ENCODE measurements around the gene SF3A1. TPM values are rescaled to one million over a fixed set of nuclear protein-coding genes. Genes with fewer than 3 reads are reported as not detected.

Gene SF3A1
- total and polyA plus RNA-seq, 2 donors (not counting 3 experiments of a cell fraction or from before 2014, with no cell fraction given), result 60.2 to 187 TPM

DNA sequence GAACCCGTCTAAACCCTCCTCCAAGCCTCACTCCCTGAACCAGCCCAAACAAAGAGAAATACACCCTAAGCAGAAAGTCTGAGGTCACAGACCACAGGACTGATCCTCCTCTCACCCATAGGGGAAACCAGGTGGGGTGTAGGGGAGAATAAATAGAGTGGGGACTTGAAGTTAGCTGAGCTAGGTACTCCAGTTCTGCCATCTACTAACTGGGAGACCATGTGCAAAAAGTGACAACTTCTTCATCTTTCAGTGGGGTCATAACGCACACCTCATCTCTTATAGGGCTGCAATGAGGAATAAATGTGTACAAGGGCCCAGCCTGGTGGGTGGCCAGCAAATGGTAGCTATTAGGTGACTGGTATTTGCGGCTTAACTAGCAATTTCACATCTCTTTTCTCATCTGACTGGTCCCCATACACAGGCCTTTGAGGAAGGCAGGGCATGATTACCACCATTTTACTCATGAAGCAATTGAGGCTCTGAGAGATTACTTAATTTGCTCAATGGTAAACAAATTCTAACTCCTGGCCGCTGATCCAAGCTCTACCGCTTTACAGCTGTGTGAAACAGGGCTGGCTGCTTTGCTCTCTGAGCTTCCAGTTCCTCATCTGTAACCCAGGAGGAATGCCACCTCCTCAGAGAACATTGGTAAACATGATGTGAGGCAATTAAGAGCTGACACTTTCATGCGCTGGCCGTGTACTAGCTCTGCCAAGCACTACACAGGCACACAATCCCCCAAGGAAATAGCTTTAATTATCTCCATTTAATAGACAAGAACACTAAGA lies 46.5 kb downstream of the SF3A1 start:
- Histone ChIP-seq H3K9me1 (replicated peaks; ENCODE audit: control insufficient read depth, extremely low read depth, insufficient read depth, low read length) (no peaks in the 10 kb centered on the region), H3K27me3 (ENCODE audit: control insufficient read depth in 2 of 2, insufficient read depth in 2 of 2, low read length in 2 of 2) (no peaks in the 10 kb centered on the region), H2AFZ (ENCODE audit: low read depth, low read length) (no peak overlapping the region), H3K9me3 (replicated peaks; ENCODE audit: control insufficient read depth, insufficient read depth, low read length) (no peaks in the 10 kb centered on the region), H3K4me2 (ENCODE audit: insufficient read depth, low read length) (no peak overlapping the region), H3K27ac (ENCODE audit: insufficient read depth, low read depth, low read length) (no peak overlapping the region), H3K4me3 (replicated peaks in 1 of 3; ENCODE audit: insufficient read depth in 1 of 3, low read depth in 1 of 3, low read length in 3 of 3) (no peak overlapping the region), H3K9ac (replicated peaks; ENCODE audit: extremely low read depth, insufficient read depth, low read length) (no peak overlapping the region), H4K20me1 (replicated peaks; ENCODE audit: control insufficient read depth, extremely low read depth, insufficient read depth, low read length) (no peaks in the 10 kb centered on the region), H3K36me3 (ENCODE audit: control insufficient read depth in 2 of 2, extremely low read depth in 1 of 2, insufficient read depth in 2 of 2, low read length in 2 of 2) (no peaks in the 10 kb centered on the region), H3K4me1 (ENCODE audit: control insufficient read depth, extremely low read depth, insufficient read depth, low read length) (peaks cover 14% of the 10 kb centered on the region), H3K79me2 (ENCODE audit: control insufficient read depth, insufficient read depth, low read length) (no peaks in the 10 kb centered on the region)
- BruUV-seq (replicated peaks), result no TSS peak
- DNase-seq (ENCODE audit: low read depth, low spot score) (no peak), FAIRE-seq (no peak)
- intact Hi-C loops (cut with micrococcal nuclease), result no loop called here
- dilution Hi-C loops (cut with MboI; ENCODE audit: extremely low pct_ligation_motif_present, low sequenced_read_pairs), result no loop called here
- TF ChIP-seq FOS (IDR thresholded peaks at IDR 0.05; ENCODE audit: borderline replicate concordance, insufficient read depth, low read length) (no peak), POLR2A (IDR thresholded peaks at IDR 0.05; ENCODE audit: low read depth, low read length) (no peak), MYC (IDR thresholded peaks at IDR 0.05; ENCODE audit: low read depth, low read length) (no peak), EZH2 (IDR thresholded peaks at IDR 0.05; ENCODE audit: borderline replicate concordance, low read depth, low read length, severe bottlenecking) (no peak), POLR2AphosphoS5 (IDR thresholded peaks at IDR 0.05; ENCODE audit: insufficient read depth, low read depth, low read length) (no peak), JUN (IDR thresholded peaks at IDR 0.05; ENCODE audit: borderline replicate concordance, insufficient read depth, insufficient read length, low read depth) (no peak), GATA2 (IDR thresholded peaks at IDR 0.05; ENCODE audit: insufficient read depth, insufficient read length, low read depth, low read length) (no peak)
- TF ChIP-seq, protein P1, sequence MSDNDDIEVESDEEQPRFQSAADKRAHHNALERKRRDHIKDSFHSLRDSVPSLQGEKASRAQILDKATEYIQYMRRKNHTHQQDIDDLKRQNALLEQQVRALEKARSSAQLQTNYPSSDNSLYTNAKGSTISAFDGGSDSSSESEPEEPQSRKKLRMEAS (IDR thresholded peaks at IDR 0.05; ENCODE audit: insufficient read depth, insufficient read length), result no peak
- TF ChIP-seq, protein P2, sequence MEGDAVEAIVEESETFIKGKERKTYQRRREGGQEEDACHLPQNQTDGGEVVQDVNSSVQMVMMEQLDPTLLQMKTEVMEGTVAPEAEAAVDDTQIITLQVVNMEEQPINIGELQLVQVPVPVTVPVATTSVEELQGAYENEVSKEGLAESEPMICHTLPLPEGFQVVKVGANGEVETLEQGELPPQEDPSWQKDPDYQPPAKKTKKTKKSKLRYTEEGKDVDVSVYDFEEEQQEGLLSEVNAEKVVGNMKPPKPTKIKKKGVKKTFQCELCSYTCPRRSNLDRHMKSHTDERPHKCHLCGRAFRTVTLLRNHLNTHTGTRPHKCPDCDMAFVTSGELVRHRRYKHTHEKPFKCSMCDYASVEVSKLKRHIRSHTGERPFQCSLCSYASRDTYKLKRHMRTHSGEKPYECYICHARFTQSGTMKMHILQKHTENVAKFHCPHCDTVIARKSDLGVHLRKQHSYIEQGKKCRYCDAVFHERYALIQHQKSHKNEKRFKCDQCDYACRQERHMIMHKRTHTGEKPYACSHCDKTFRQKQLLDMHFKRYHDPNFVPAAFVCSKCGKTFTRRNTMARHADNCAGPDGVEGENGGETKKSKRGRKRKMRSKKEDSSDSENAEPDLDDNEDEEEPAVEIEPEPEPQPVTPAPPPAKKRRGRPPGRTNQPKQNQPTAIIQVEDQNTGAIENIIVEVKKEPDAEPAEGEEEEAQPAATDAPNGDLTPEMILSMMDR (IDR thresholded peaks at IDR 0.05; ENCODE audit: extremely low read depth in 1 of 2, insufficient read depth in 1 of 2, low read depth in 1 of 2, low read length in 2 of 2), result no peak
- ChIA-PET POLR2A (interaction anchor here (0.9 kb wide), 1 partner anchor 796 kb away, joined by 3 read pairs; no protein-coding TSS in a partner anchor), CTCF (interaction anchor here (0.6 to 2.2 kb wide), 4 partner anchors 9 to 121 kb away, joined by 3 to 12 read pairs (median 3); partner anchors contain the start of gene CASTOR1)
